Measurements from ENCODE around the gene SPG11.

DNA sequence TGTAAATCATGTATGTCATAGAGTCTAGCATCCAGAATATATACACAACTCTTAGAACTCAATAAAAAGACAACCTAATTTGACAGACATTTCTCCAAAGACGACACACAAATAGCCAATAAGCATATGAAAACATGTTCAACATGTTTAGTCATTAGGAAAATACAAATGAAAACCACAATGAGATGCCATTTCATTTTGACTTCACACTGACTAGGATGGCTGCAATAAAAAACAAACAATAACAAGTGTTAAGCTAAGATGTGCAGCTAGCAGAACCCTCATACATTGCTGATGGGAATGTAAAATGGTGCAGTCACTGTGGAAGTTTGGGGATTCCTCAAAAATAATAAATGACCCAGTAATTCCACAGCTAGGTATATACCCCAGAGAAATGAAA is 16.4 kb downstream of the SPG11 start:
- TF ChIP-seq, protein P1, sequence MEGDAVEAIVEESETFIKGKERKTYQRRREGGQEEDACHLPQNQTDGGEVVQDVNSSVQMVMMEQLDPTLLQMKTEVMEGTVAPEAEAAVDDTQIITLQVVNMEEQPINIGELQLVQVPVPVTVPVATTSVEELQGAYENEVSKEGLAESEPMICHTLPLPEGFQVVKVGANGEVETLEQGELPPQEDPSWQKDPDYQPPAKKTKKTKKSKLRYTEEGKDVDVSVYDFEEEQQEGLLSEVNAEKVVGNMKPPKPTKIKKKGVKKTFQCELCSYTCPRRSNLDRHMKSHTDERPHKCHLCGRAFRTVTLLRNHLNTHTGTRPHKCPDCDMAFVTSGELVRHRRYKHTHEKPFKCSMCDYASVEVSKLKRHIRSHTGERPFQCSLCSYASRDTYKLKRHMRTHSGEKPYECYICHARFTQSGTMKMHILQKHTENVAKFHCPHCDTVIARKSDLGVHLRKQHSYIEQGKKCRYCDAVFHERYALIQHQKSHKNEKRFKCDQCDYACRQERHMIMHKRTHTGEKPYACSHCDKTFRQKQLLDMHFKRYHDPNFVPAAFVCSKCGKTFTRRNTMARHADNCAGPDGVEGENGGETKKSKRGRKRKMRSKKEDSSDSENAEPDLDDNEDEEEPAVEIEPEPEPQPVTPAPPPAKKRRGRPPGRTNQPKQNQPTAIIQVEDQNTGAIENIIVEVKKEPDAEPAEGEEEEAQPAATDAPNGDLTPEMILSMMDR (conservative IDR thresholded peaks at IDR 0.05; ENCODE audit: low read length) = no peak
- TF ChIP-seq EZH2phosphoT487 (IDR thresholded peaks at IDR 0.05; ENCODE audit: borderline replicate concordance) = no peak
